ENCODE results near the gene SEMA3B.

The SEMA3B gene

DNA sequence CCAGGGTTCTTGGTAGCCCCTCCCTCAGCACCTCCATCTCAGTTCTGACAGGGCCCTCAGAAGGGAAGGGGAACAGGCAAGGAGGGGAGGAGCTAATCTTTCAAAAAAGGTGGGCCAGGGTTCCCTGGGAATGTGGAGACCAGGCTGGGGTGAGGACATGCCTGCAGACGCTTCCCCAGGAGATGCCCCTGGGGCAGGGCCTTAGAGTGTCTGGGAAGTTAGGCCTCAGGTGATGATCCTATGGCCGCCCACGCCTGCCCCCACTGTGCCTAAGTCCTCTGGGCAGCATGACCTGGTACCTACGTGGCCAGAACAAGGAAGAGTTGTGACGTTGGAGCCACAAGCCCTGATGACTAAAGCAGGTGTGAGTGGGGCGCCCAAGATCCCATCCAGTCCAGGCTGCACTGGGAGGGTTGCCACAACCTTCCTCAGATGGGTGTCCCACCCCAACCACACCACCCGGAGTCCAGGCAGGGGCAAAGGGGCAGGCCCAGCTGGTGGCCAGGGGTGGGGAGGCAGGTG lies 3.9 kb upstream of the SEMA3B start:
- TF ChIP-seq, protein P1, sequence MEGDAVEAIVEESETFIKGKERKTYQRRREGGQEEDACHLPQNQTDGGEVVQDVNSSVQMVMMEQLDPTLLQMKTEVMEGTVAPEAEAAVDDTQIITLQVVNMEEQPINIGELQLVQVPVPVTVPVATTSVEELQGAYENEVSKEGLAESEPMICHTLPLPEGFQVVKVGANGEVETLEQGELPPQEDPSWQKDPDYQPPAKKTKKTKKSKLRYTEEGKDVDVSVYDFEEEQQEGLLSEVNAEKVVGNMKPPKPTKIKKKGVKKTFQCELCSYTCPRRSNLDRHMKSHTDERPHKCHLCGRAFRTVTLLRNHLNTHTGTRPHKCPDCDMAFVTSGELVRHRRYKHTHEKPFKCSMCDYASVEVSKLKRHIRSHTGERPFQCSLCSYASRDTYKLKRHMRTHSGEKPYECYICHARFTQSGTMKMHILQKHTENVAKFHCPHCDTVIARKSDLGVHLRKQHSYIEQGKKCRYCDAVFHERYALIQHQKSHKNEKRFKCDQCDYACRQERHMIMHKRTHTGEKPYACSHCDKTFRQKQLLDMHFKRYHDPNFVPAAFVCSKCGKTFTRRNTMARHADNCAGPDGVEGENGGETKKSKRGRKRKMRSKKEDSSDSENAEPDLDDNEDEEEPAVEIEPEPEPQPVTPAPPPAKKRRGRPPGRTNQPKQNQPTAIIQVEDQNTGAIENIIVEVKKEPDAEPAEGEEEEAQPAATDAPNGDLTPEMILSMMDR (IDR thresholded peaks at IDR 0.05; ENCODE audit: insufficient read depth, missing control alignments) = no peak
- FAIRE-seq = no peak
- no peak for DNase-seq (ENCODE audit: insufficient read length, low spot score)

DNA sequence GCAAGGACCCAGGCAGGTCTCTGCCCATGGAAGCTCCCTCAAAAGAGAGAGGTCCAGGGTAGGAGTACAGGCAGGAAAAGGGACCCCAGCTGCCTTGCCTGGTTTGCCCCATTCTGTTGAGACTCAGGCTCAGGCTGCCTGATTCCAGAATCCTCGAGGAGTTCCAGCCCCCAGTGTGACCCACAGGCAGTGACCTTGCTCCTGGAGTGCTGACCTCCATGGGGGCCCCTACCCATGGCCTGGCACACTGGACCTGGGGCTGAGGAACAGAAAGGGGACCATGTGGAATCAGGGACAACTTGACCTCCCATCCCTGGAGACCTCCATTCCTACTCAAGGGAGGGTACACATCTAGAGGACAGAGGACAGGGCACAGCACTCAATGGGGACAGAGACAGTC lies 3.4 kb upstream of the SEMA3B start:
- no peak for FAIRE-seq

DNA sequence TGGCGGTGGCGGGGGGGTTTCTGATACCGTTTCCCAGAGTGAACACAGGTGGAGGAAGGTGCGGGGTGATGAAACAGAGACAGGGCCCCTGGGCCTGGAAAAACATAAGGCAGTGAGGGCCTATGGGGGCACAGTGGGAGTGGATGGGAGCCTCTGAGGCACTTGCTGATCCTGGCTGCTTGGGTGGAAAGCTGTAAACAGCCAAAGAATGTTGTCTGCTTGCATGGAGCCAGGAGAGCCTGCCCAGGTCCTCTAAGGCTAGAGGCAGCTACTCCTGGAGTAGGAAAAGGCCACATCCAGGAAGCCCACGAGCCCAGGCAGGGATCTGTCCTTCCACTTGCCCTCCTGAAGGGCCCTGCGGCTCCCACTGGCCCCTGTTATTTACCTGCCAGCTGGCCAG lies 2.9 kb upstream of the SEMA3B start:
- TF ChIP-seq, protein P1 (IDR thresholded peaks at IDR 0.05; ENCODE audit: insufficient read depth, missing control alignments) = no peak
- DNase-seq (ENCODE audit: insufficient read length, low spot score) (no peak), FAIRE-seq (no peak)

More for the DNA sequence above, 3.4 kb upstream of the SEMA3B start:
- DNase-seq (ENCODE audit: insufficient read length, low spot score) = no peak
- TF ChIP-seq, protein P1 (IDR thresholded peaks at IDR 0.05; ENCODE audit: insufficient read depth, missing control alignments) = no peak

DNA sequence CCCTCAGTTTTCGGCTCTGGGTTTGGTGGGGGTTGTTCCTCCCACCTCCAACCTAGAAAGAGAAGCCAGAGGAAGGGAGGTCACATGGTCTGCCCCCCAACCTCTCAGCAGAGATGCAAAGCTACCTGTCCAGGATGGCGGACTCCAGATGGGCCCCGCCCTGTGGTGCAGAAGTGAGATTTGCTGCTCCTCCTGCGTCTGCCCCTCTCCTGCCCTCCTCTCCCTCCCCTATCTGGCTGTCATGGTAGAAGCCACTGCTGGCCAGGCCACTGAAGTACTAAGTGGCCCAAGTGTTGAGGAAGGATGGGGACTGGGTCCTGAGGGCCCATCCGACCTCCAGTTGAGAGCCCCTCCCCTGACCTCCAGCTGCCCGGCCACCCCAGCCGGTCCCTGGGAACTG lies 2.1 kb upstream of the SEMA3B start:
- DNase-seq (ENCODE audit: insufficient read length, low spot score) (no peak), FAIRE-seq (no peak)
- TF ChIP-seq, protein P1 (IDR thresholded peaks at IDR 0.05; ENCODE audit: insufficient read depth, missing control alignments) = no peak

DNA sequence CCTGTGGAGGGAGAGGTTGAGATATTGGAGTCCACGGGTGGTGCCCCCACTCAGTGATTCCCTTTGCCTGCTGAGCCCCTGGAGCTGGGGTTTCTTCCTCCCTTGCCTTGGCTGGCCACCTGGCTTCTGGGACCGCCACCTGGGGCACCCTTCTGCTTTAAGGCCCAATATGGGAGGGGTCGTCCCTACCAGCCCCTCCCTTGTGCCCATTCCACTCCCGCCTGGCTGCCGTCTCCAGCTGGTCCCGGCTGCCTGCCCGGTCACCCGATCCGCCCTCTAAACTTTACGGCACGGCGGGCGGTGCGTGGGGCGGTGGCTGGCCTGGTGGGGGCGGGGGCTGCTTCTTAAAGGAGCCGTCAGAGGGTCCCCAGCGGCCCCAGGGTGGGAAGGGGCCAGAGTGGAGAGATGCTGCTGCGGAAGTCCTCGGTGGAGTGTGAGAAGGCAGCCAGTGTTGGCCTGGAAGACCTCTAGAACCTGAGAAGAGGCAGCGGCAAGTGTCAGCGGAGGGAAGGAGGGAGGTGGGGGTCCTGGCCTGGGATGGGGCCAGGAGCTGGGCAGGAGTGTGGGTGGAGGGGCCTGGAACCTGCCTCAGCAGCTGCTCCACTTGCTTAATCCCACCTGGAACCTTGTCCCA lies 1.6 kb upstream of the SEMA3B start:
- TF ChIP-seq, protein P1 (IDR thresholded peaks at IDR 0.05; ENCODE audit: insufficient read depth, missing control alignments) = no peak
- FAIRE-seq (no peak), DNase-seq (ENCODE audit: insufficient read length, low spot score) (no peak)

DNA sequence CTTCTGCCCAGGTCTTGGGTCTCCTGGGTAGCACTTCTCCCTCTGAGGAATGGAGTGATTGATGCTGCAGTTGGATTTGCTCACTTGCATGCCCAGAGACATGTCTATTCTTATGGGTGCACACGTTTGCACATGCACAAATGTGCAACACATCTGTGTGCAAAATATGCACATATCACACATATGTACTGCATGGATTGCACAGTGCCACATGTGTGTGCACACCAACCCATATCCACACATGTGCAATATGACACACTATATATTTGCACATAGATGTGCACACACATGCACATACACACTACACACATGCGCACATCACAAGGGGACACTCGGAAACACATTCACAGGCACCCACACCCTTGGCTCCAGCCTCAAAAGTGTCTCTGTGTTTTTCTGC lies 671 bp upstream of the SEMA3B start:
- FAIRE-seq = no peak
- TF ChIP-seq, protein P1 (IDR thresholded peaks at IDR 0.05; ENCODE audit: insufficient read depth, missing control alignments) = no peak
- DNase-seq (ENCODE audit: insufficient read length, low spot score) = no peak

DNA sequence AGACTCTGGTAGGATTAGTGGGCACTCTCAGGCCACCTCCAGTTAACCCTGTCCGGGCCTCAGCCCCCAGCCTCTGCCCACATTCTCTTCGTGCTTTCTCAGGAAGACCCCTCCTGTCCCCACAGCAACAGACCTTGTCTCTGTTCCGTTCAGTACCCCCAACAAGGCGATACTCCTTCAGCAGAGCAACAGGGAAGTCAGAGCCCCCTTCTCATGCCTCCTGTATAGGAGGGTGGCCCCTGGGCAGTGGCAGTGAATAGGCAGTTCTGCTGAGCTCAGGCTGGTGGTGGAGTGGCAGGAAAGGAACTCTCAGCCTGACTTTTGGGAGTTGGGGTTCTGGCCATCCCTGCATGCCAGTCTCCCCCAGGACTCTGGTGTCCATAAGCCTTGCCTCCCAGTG lies 513 bp downstream of the SEMA3B start:
- TF ChIP-seq, protein P1 (IDR thresholded peaks at IDR 0.05; ENCODE audit: insufficient read depth, missing control alignments) = no peak
- no peak for FAIRE-seq
- DNase-seq (ENCODE audit: insufficient read length, low spot score) = no peak

All from D721Med (cell line).